ENCODE results near the gene RPA3.

The RPA3 gene

GRCh38 chr7:7742223-7742622 is 23.8 kb upstream of the RPA3 start:
- TF ChIP-seq GATA3 (IDR thresholded peaks at IDR 0.05; ENCODE audit: low read depth, low read length) = no peak
- no peak for TF ChIP-seq GATA2 (IDR thresholded peaks at IDR 0.05; ENCODE audit: low read depth, low read length)

GRCh38 chr7:7740037-7740355 is 21.6 kb upstream of the RPA3 start:
- TF ChIP-seq GATA3 (IDR thresholded peaks at IDR 0.05; ENCODE audit: low read depth, low read length) (no peak), GATA2 (IDR thresholded peaks at IDR 0.05; ENCODE audit: low read depth, low read length) (no peak)

- TF ChIP-seq GATA3 (IDR thresholded peaks at IDR 0.05; ENCODE audit: low read depth, low read length) (no peak), GATA2 (IDR thresholded peaks at IDR 0.05; ENCODE audit: low read depth, low read length) (no peak)
These were observed 21.0 kb upstream of the RPA3 start for GRCh38 chr7:7739204-7740036.

- TF ChIP-seq GATA3 (IDR thresholded peaks at IDR 0.05; ENCODE audit: low read depth, low read length) = no peak
- no peak for TF ChIP-seq GATA2 (IDR thresholded peaks at IDR 0.05; ENCODE audit: low read depth, low read length)
These were observed 20.2 kb upstream of the RPA3 start for GRCh38 chr7:7738622-7739021.

GRCh38 chr7:7738177-7738576 is 19.8 kb upstream of the RPA3 start:
- TF ChIP-seq GATA3 (IDR thresholded peaks at IDR 0.05; ENCODE audit: low read depth, low read length) (no peak), GATA2 (IDR thresholded peaks at IDR 0.05; ENCODE audit: low read depth, low read length) (no peak)

- TF ChIP-seq GATA3 (IDR thresholded peaks at IDR 0.05; ENCODE audit: low read depth, low read length) (no peak), GATA2 (IDR thresholded peaks at IDR 0.05; ENCODE audit: low read depth, low read length) (no peak)
These were observed 19.3 kb upstream of the RPA3 start for GRCh38 chr7:7737674-7738073.

GRCh38 chr7:7736671-7737070 is 18.3 kb upstream of the RPA3 start:
- no peak for TF ChIP-seq GATA2 (IDR thresholded peaks at IDR 0.05; ENCODE audit: low read depth, low read length)
- TF ChIP-seq GATA3 (IDR thresholded peaks at IDR 0.05; ENCODE audit: low read depth, low read length) = no peak

- TF ChIP-seq GATA3 (IDR thresholded peaks at IDR 0.05; ENCODE audit: low read depth, low read length) (no peak), GATA2 (IDR thresholded peaks at IDR 0.05; ENCODE audit: low read depth, low read length) (no peak)
These were observed 14.3 kb upstream of the RPA3 start for GRCh38 chr7:7732621-7733281.

- TF ChIP-seq GATA3 (IDR thresholded peaks at IDR 0.05; ENCODE audit: low read depth, low read length) (no peak), GATA2 (IDR thresholded peaks at IDR 0.05; ENCODE audit: low read depth, low read length) (no peak)
These were observed 13.3 kb upstream of the RPA3 start for GRCh38 chr7:7731732-7732131.

- no peak for TF ChIP-seq GATA2 (IDR thresholded peaks at IDR 0.05; ENCODE audit: low read depth, low read length)
- no peak for TF ChIP-seq GATA3 (IDR thresholded peaks at IDR 0.05; ENCODE audit: low read depth, low read length)
These were observed 2.6 kb upstream of the RPA3 start for GRCh38 chr7:7720750-7721621.

GRCh38 chr7:7720193-7720592 is 1.8 kb upstream of the RPA3 start:
- TF ChIP-seq GATA2 (IDR thresholded peaks at IDR 0.05; ENCODE audit: low read depth, low read length) = no peak
- TF ChIP-seq GATA3 (IDR thresholded peaks at IDR 0.05; ENCODE audit: low read depth, low read length) = no peak

- TF ChIP-seq GATA2 (IDR thresholded peaks at IDR 0.05; ENCODE audit: low read depth, low read length) = no peak
- no peak for TF ChIP-seq GATA3 (IDR thresholded peaks at IDR 0.05; ENCODE audit: low read depth, low read length)
These were observed 829 bp upstream of the RPA3 start for GRCh38 chr7:7719236-7719635.

GRCh38 chr7:7713730-7714129 is 4.7 kb downstream of the RPA3 start:
- TF ChIP-seq GATA3 (IDR thresholded peaks at IDR 0.05; ENCODE audit: low read depth, low read length) (no peak), GATA2 (IDR thresholded peaks at IDR 0.05; ENCODE audit: low read depth, low read length) (no peak)

- no peak for TF ChIP-seq GATA3 (IDR thresholded peaks at IDR 0.05; ENCODE audit: low read depth, low read length)
These were observed 7.9 kb downstream of the RPA3 start for GRCh38 chr7:7710469-7710868.

Measured in SH-SY5Y (cell line).